Keratinocyte (primary cell): ENCODE results near the gene ITIH4. TPM values are rescaled to one million over a fixed set of nuclear protein-coding genes. Genes with fewer than 3 reads are reported as not detected.

ENCODE experiments used
- DNase-seq: peaks from one replicate; pipeline ENCODE4 v3.0.0-alpha.2; 2011; ENCODE audit warnings: low read depth, missing footprints, low spot score
- FAIRE-seq: peaks from 2 replicates; lab custom pipeline; 2011; peaks lifted over from hg19 to GRCh38; lab: Jason Lieb, UNC
- H2AFZ ChIP-seq: 2 replicates; pipeline ENCODE4 v1.6.0; 2012; ENCODE audit warnings: low read length, control low read depth, inconsistent platforms; ENCODE audit not compliant: control insufficient read depth
- H3K27ac ChIP-seq: 2 replicates; pipeline ENCODE4 v1.5.1; 2011; ENCODE audit warnings: low read length; ENCODE audit not compliant: control insufficient read depth, insufficient read depth
- H3K27me3 ChIP-seq: 3 replicates; pipeline ENCODE4 v1.6.0; 2011; ENCODE audit warnings: low read length; ENCODE audit not compliant: control insufficient read depth, insufficient read depth; ENCODE audit errors: extremely low read depth
- H3K36me3 ChIP-seq, 2 experiments: 2 replicates in 1 of 2; 3 replicates in 1 of 2; pipeline ENCODE4 v1.5.1; 2011; ENCODE audit warnings: low read length in 2 of 2, mild to moderate bottlenecking in 1 of 2; ENCODE audit not compliant: control insufficient read depth in 2 of 2, insufficient read depth in 2 of 2; ENCODE audit errors: extremely low read depth in 1 of 2
- H3K4me1 ChIP-seq: 3 replicates; pipeline ENCODE4 v1.5.1; 2011; ENCODE audit warnings: low read length; ENCODE audit not compliant: control insufficient read depth, insufficient read depth; ENCODE audit errors: extremely low read depth
- H3K4me2 ChIP-seq: 3 replicates; pipeline ENCODE4 v1.6.0; 2011; ENCODE audit warnings: low read depth, low read length; ENCODE audit not compliant: control insufficient read depth, insufficient read depth; ENCODE audit errors: extremely low read depth
- H3K4me3 ChIP-seq, 3 experiments: fragments of 200-600 bp in 1 of 3; sonication (generic) in 1 of 3; 2 replicates in 2 of 3; 3 replicates in 1 of 3; pipeline ENCODE4 v1.5.1; 2011 to 2016; ENCODE audit warnings: low read length in 3 of 3, mild to moderate bottlenecking in 3 of 3, control low read depth in 2 of 3, inconsistent platforms in 1 of 3, low read depth in 1 of 3, mixed read lengths in 1 of 3, mixed run types in 1 of 3, moderate library complexity in 1 of 3; ENCODE audit not compliant: control insufficient read depth in 2 of 3, insufficient read depth in 2 of 3; ENCODE audit errors: extremely low read depth in 1 of 3
- H3K79me2 ChIP-seq: 2 replicates; pipeline ENCODE4 v1.6.0; 2012; ENCODE audit warnings: low read length; ENCODE audit not compliant: control insufficient read depth, insufficient read depth
- H3K9ac ChIP-seq: 3 replicates; pipeline ENCODE4 v1.6.0; 2011; ENCODE audit warnings: low read length; ENCODE audit not compliant: control insufficient read depth, insufficient read depth; ENCODE audit errors: extremely low read depth
- H3K9me1 ChIP-seq: 3 replicates; pipeline ENCODE4 v1.6.0; 2011; ENCODE audit warnings: low read length; ENCODE audit not compliant: control insufficient read depth, insufficient read depth; ENCODE audit errors: extremely low read depth
- H3K9me3 ChIP-seq: 2 replicates; pipeline ENCODE4 v1.5.1; 2012; ENCODE audit warnings: low read depth, low read length; ENCODE audit not compliant: control insufficient read depth
- H4K20me1 ChIP-seq: 3 replicates; pipeline ENCODE4 v1.6.0; 2011; ENCODE audit warnings: low read length; ENCODE audit not compliant: control insufficient read depth, insufficient read depth; ENCODE audit errors: extremely low read depth
- EZH2 ChIP-seq: IDR thresholded peaks from one replicate; pipeline ENCODE4 v1.6.1; 2012; ENCODE audit warnings: inconsistent platforms, mild to moderate bottlenecking, low read length, moderate library complexity
- dilution Hi-C: fragments of 300-500 bp; cut with MboI; formaldehyde crosslinking; loops from one replicate; pipeline ENCODE4 v1.7.0; 2020; ENCODE audit warnings: low sequenced_read_pairs; ENCODE audit not compliant: extremely low pct_ligation_motif_present
- polyA plus RNA-seq, 5 experiments: library from polyadenylated mRNA; depleted of rRNA in 3 of 5; stranded (reverse) in 3 of 5; stranded (forward) in 1 of 5; unstranded in 1 of 5; fragments of >200 nt; gene quantifications; 1 replicate in 1 of 5; 2 replicates in 3 of 5; 3 replicates in 1 of 5; pipeline versions ENCODE4 v1.2.1 to v1.2.3, GENCODE V29; 2011 to 2012; ENCODE audit warnings: missing spikeins in 2 of 5, low read depth in 1 of 5, low replicate concordance in 1 of 5
- TF ChIP-seq, protein P1 (sequence below), 3 experiments: IDR thresholded peaks in 1 of 3; conservative IDR thresholded peaks in 1 of 3; optimal IDR thresholded peaks in 1 of 3; 2 replicates in 2 of 3; 3 replicates in 1 of 3; pipeline versions ENCODE3 to v1.5.1; 2011; ENCODE audit warnings: low read length in 3 of 3, mild to moderate bottlenecking in 3 of 3, moderate library complexity in 2 of 3, control low read depth in 1 of 3, inconsistent platforms in 1 of 3; ENCODE audit not compliant: insufficient read depth in 2 of 3; ENCODE audit errors: extremely low read depth in 1 of 3

Gene ITIH4
- polyA plus RNA-seq, 1 donor (not counting 4 experiments of a cell fraction or from before 2014, with no cell fraction given): 1.4 TPM

GRCh38 chr3:52770496-52771333, 59.8 kb downstream of the ITIH4 start, which contains the start of gene NEK4:
NEK4 (minus strand) TSS chr3:52770940; CDS start chr3:52770746, 194 bp downstream.
- H2AFZ ChIP-seq: peak within 1 kb of the TSS; percentile 94
- FAIRE-seq: peak; percentile 48
- H3K4me3 ChIP-seq: peak within 1 kb of the TSS; percentile 71 to 85 (median 81)
- peaks cover 11% of the 10 kb centered on the region for H3K4me1 ChIP-seq
- peak within 1 kb of the TSS; percentile 96 for H3K4me2 ChIP-seq
- dilution Hi-C loops: no loop called here
- no peaks in the 10 kb centered on the region for H3K27me3 ChIP-seq
- peaks cover 16% of the 10 kb centered on the region for H3K79me2 ChIP-seq
- TF ChIP-seq EZH2: no peak
- TF ChIP-seq, protein P1, sequence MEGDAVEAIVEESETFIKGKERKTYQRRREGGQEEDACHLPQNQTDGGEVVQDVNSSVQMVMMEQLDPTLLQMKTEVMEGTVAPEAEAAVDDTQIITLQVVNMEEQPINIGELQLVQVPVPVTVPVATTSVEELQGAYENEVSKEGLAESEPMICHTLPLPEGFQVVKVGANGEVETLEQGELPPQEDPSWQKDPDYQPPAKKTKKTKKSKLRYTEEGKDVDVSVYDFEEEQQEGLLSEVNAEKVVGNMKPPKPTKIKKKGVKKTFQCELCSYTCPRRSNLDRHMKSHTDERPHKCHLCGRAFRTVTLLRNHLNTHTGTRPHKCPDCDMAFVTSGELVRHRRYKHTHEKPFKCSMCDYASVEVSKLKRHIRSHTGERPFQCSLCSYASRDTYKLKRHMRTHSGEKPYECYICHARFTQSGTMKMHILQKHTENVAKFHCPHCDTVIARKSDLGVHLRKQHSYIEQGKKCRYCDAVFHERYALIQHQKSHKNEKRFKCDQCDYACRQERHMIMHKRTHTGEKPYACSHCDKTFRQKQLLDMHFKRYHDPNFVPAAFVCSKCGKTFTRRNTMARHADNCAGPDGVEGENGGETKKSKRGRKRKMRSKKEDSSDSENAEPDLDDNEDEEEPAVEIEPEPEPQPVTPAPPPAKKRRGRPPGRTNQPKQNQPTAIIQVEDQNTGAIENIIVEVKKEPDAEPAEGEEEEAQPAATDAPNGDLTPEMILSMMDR (optimal IDR thresholded peaks at IDR 0.05 in 1 of 3, IDR thresholded peaks at IDR 0.05 in 1 of 3, conservative IDR thresholded peaks at IDR 0.05 in 1 of 3; ENCODE audit: extremely low read depth in 1 of 3, insufficient read depth in 2 of 3, low read length in 3 of 3): peak in 1 of 3 experiments; percentile 3
- H3K9me3 ChIP-seq: no peaks in the 10 kb centered on the region
- H3K9ac ChIP-seq: peak within 1 kb of the TSS; percentile 79
- no peaks in the 10 kb centered on the region for H3K9me1 ChIP-seq
- peaks cover 0 to 2% of the 10 kb centered on the region in 2 experiments for H3K36me3 ChIP-seq
- H4K20me1 ChIP-seq: no peaks in the 10 kb centered on the region
- DNase-seq: peak; percentile 32
- peak within 1 kb of the TSS; percentile 65 for H3K27ac ChIP-seq

DNA sequence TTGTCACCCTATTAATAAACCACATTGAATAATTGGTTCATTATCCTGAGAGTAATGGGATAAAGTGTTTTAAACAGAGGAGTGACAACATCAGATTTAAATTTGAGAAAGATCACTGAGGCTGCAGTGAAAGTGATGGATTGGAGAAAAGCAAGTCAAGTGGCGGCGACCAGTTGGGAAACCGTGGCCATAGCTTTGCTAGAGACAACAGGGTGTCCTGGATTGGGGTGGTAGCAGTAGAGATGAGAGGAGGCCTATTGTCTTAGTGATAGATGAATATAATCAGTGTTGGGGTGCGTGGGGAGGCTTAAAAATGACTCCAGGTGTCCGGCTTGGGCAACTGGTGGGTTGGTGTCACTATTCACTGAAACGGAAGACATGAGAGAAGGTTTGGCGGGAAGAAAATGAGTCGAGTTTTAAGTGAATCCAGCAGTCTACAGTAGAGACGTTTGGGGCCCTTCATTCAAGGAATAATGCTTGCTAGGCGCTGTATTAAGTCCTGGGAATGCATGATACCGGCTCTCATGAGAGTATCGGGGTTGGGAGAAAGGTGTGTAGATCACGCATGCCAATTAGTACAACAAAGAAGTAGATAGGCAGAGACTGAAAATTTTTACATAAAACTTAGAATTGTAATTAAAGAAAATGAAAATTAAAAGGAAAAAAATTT, 60.6 kb downstream of the ITIH4 start:
- no peak for DNase-seq
- H2AFZ ChIP-seq: peak overlapping the region; percentile 83
- H3K9me3 ChIP-seq: no peaks in the 10 kb centered on the region
- no peaks in the 10 kb centered on the region for H4K20me1 ChIP-seq
- peak overlapping the region; percentile 65 for H3K27ac ChIP-seq
- H3K79me2 ChIP-seq: peaks cover 16% of the 10 kb centered on the region
- no peaks in the 10 kb centered on the region for H3K9me1 ChIP-seq
- FAIRE-seq: no peak
- H3K4me2 ChIP-seq: peak overlapping the region; percentile 96
- H3K36me3 ChIP-seq: peaks cover 4% of the 10 kb centered on the region in 2 experiments
- TF ChIP-seq, protein P1 (optimal IDR thresholded peaks at IDR 0.05 in 1 of 3, IDR thresholded peaks at IDR 0.05 in 1 of 3, conservative IDR thresholded peaks at IDR 0.05 in 1 of 3; ENCODE audit: extremely low read depth in 1 of 3, insufficient read depth in 2 of 3, low read length in 3 of 3): no peak
- TF ChIP-seq EZH2: no peak
- peak overlapping the region; percentile 71 to 85 (median 81) for H3K4me3 ChIP-seq
- peak overlapping the region; percentile 79 for H3K9ac ChIP-seq
- peaks cover 11% of the 10 kb centered on the region for H3K4me1 ChIP-seq
- no peaks in the 10 kb centered on the region for H3K27me3 ChIP-seq
- dilution Hi-C loops: no loop called here
